Gastrocnemius medialis (tissue), 4 donors: ENCODE measurements around the gene DSC2.

Source experiments
- CTCF ChIP-seq, 5 experiments: fragments of 450-650 bp in 3 of 5; fragments of 200-600 bp in 2 of 5; sonication (generic) in 2 of 5; IDR thresholded peaks in 4 of 5; conservative IDR thresholded peaks in 1 of 5; 1 replicate in 4 of 5; 2 replicates in 1 of 5; pipeline ENCODE4 v1.5.1; 2016 to 2019; ENCODE audit warnings: antibody characterized with exemption in 5 of 5, mild to moderate bottlenecking in 3 of 5, moderate library complexity in 3 of 5
- POLR2A ChIP-seq, 2 donors: fragments of 450-650 bp; IDR thresholded peaks; one replicate each; pipeline ENCODE4 v1.6.1; 2017; ENCODE audit warnings: antibody characterized with exemption in 2 of 2, mild to moderate bottlenecking in 2 of 2, moderate library complexity in 2 of 2

DNA sequence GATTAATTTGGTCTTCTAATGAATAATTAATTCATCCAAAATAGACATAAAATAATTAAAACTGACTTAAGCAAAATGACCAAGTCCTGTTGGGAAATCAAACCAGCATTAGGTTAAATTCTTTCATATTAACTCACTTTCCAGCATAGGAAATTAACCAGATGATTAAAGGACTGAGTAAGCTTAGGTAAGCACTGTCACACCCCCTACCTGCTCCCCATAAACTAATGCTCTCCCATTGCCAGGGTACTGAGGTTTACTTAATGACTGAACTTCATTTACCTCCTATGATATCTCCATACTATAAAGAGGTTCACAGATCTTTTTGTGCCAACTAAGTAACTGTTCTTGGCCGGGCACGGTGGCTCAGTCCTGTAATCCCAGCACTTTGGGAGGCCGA, 13.7 kb downstream of the DSC2 start:
- no peak for TF ChIP-seq CTCF (IDR thresholded peaks at IDR 0.05 in 4 of 5, conservative IDR thresholded peaks at IDR 0.05 in 1 of 5)
- TF ChIP-seq POLR2A (IDR thresholded peaks at IDR 0.05), result no peak
